T-helper 2 cell (primary cell): Measurements from ENCODE around the gene CLBA1.
"Not testable (repeated sequence)": the region's sequence is repeated elsewhere in the genome, so short reads cannot be mapped to it uniquely, and the experiment has no call there.

ENCODE experiments used
- DNase-seq, 5 experiments: peaks; one replicate each; pipeline versions ENCODE4 v3.0.0 to v3.0.0-alpha.2; 2012 to 2022

Gene CLBA1

GRCh38 chr14:104947881-104948735 is 37.5 kb upstream of the CLBA1 start:
- DNase-seq, result not testable (repeated sequence)

DNA sequence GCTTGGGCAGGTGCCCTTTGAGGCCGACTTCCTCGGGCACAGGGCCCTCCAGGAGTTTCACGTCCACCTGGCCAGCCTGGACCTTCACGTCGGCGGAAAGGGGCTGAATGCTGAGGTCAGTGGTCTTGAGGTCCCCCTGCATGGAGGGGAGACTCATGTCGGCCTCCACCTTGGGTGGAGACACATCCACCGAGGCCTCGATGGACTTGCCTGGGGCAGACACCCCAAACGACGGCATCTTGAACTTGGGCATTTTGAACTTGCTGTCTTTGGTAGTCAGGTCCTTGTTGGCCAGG is 36.9 kb upstream of the CLBA1 start:
- DNase-seq, result no peak

GRCh38 chr14:104949406-104949955 is 36.1 kb upstream of the CLBA1 start:
- DNase-seq, result not testable (repeated sequence)

DNA sequence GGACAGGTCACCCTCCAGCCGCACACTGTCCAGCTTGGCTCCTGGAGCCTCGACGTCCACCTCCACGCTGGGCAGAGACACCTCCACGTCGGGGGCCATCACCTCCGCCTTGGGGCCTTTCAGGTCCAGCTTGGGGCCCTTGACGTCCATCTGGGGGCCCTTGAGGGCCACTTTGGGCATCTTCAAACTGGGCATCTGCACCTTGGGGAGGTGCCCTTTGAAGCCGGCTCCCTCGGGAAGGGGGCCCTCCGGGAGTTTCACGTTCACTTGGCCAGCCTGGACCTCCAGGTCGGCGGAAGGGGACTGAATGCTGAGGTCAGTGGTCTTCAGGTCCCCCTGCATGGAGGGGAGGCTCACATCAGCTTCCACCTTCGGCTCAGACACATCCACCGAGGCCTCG is 35.6 kb upstream of the CLBA1 start:
- no peak for DNase-seq

GRCh38 chr14:104950701-104951100 is 34.9 kb upstream of the CLBA1 start:
- DNase-seq, result not testable (repeated sequence)

DNA sequence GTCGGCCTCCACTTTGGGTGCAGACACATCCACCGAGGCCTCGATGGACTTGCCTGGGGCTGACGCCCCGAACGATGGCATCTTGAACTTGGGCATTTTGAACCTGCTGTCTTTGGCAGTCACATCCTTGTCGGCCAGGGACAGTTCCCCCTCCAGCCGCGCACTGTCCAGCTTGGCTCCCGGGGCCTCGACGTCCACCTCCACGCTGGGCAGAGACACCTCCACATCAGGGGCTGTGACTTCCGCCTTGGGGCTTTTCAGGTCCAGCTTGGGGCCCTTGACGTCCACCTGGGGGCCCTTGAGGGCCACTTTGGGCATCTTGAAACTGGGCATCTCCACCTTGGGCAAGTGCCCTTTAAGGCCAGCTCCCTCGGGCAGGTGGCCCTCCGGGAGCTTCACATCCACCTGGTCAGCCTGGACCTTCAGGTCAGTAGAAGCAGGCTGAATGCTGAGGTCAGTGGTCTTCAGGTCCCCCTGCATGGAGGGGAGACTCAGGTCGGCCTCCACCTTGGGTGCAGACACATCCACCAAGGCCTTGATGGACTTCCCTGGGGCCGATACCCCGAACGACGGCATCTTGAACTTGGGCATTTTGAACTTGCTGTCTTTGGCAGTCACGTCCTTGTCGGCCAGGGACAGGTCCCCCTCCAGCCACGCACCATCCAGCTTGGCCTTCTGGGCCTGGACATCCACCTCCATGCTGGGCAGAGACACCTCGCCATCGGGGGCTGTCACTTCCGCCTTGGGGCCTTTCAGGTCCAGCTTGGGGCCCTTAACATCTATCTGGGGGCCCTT is 33.5 kb upstream of the CLBA1 start:
- not testable (repeated sequence) for DNase-seq

DNA sequence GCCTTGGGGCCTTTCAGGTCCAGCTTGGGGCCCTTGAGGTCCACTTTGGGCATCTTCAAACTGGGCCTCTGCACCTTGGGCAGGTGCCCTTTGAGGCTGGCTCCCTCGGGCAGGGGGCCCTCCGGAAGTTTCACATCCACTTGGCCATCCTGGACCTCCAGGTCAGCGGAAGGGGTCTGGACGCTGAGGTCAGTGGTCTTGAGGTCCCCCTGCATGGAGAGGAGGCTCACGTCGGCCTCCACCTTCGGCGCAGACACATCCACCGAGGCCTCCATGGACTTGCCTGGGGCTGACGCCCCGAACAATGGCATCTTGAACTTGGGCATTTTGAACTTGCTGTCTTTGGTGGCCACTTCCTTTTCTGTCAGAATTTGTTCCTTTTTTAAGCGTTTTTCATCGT is 32.5 kb upstream of the CLBA1 start:
- DNase-seq, result no peak

GRCh38 chr14:104953896-104954656 is 31.5 kb upstream of the CLBA1 start:
- no peak for DNase-seq

DNA sequence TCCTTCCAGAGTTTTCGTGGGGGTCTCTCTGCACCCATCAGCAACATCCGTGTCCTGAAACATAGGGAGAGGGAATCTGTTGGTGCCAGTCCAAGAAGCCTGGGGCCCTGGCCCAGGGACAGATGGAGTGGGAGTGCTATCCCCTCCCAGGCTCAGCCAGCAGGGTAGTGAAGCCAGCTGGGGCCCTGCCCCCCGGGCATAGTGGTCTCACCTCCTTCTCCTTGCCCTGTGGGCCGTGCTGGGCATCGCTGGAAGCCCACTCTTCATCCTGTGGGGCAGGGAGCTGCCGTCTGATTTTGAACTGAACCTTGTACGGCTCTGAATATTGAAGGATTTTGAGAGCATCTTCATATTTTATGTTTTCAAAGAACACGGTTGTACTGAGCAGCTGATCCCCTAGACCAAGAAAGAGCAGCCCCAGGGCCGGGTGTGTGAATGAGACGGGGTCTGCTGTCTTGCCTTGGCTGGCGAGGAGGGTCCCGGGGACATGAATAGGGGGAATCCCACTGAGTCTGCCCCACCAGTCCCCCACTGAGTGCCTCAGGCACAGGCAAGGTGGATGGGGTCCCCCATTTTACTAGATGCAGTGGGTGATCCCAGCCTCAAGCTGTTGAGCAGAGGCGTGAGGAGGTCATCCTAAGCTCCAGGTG is 30.7 kb upstream of the CLBA1 start:
- DNase-seq, result no peak

DNA sequence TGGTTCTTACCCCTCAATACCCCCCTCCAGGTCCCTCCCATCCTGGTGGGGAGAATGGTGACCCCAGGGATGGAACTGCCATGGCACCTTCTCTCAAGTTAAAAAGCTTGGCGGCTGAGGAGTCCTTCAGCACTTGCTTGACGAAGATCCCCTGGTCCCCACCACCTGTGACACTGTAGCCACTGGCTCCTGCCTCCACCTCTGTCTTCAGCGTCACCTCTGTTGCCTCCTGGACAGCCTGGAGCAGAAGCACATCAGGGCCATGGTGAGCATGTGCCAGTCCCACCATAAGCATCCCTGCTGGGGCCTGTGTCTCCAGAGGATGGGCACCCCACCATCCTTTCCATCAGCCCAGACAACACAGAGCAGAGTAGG is 30.2 kb upstream of the CLBA1 start:
- DNase-seq, result no peak

GRCh38 chr14:104956290-104956890 is 29.2 kb upstream of the CLBA1 start:
- no peak for DNase-seq

- DNase-seq, result no peak
Measured at GRCh38 chr14:104957146-104958113, 28.2 kb upstream of the CLBA1 start.

- DNase-seq, result no peak
Measured at GRCh38 chr14:104964546-104964945, 21.0 kb upstream of the CLBA1 start.

GRCh38 chr14:104965561-104966231 is 19.9 kb upstream of the CLBA1 start:
- DNase-seq, result no peak

GRCh38 chr14:104966261-104966865 is 19.2 kb upstream of the CLBA1 start:
- DNase-seq, result no peak

- DNase-seq, result no peak
Measured at GRCh38 chr14:104966981-104967385, 18.6 kb upstream of the CLBA1 start.

- no peak for DNase-seq
Measured at GRCh38 chr14:104967386-104968152, 18.0 kb upstream of the CLBA1 start.

GRCh38 chr14:104968153-104968527 is 17.4 kb upstream of the CLBA1 start:
- DNase-seq, result no peak
